K562 (cell line): ENCODE data around the gene SIM1. TPM values are rescaled to one million over a fixed set of nuclear protein-coding genes. Genes with fewer than 3 reads are reported as not detected.

Experiments
- ATAC-seq: fragments of 200-7000 bp; cut with Tn5 transposase; 3 replicates; pipeline ENCODE4 v1.9.1; 2020; ENCODE audit warnings: moderate library complexity
- BruUV-seq: library from RNA; stranded (reverse); fragments of 400-500 nt; replicated peaks from 2 replicates; lab custom pipeline; 2021; lab: Mats Ljungman, UMichigan
- CTCF ChIA-PET: fragments of 300-600 bp; formaldehyde crosslinking; extraction: SDS; loops from one replicate; lab custom pipeline; 2021; ENCODE audit warnings: low intra/inter-chr PET ratio; lab: Yijun Ruan, JAX
- POLR2A ChIA-PET: fragments of 300-600, 350-650 bp; sonication (Branson Sonifier 250); formaldehyde crosslinking; extraction: SDS; loops from one replicate; lab custom pipeline; 2021; ENCODE audit warnings: antibody characterized with exemption, inconsistent platforms; lab: Yijun Ruan, JAX
- DNase-seq, 4 experiments: peaks; one replicate each; pipeline versions ENCODE4 v3.0.0 to v3.0.0-alpha.2; 2011 to 2018; ENCODE audit warnings: low spot score in 3 of 4, mixed read lengths in 3 of 4; ENCODE audit errors: extremely low read depth in 1 of 4
- FAIRE-seq: peaks from 2 replicates; lab custom pipeline; 2011; peaks lifted over from hg19 to GRCh38; lab: Jason Lieb, UNC
- H2AFZ ChIP-seq: 2 replicates; pipeline ENCODE4 v1.6.0; 2011; ENCODE audit warnings: low read depth, low read length, control low read depth, inconsistent platforms
- H3K27ac ChIP-seq: fragments of 200-600 bp; 3 replicates; pipeline ENCODE4 v1.8.0; 2011; ENCODE audit warnings: low read depth, mild to moderate bottlenecking, control low read depth, inconsistent platforms, low read length, moderate library complexity, mixed read lengths; ENCODE audit errors: extremely low read depth
- H3K27me3 ChIP-seq, 2 experiments: fragments of 300-600 bp in 1 of 2; 2 replicates in 1 of 2; 3 replicates in 1 of 2; pipeline versions ENCODE4 v1.6.0 to v1.8.0; 2011; ENCODE audit warnings: inconsistent platforms in 2 of 2, low read length in 2 of 2, mild to moderate bottlenecking in 1 of 2, mixed read lengths in 1 of 2, moderate library complexity in 1 of 2; ENCODE audit not compliant: control insufficient read depth in 2 of 2, insufficient read depth in 2 of 2
- H3K36me3 ChIP-seq: fragments of 300-600 bp; 3 replicates; pipeline ENCODE4 v1.8.0; 2011; ENCODE audit warnings: mild to moderate bottlenecking, low read length, inconsistent platforms; ENCODE audit not compliant: control insufficient read depth, insufficient read depth
- H3K4me1 ChIP-seq, 2 experiments: fragments of 200-600 bp in 1 of 2; replicated peaks in 1 of 2; 2 replicates in 1 of 2; 3 replicates in 1 of 2; pipeline versions ENCODE4 v1.5.1 to v1.8.0; 2011; ENCODE audit warnings: inconsistent platforms in 2 of 2, low read length in 2 of 2, mild to moderate bottlenecking in 1 of 2, mixed read lengths in 1 of 2, moderate library complexity in 1 of 2; ENCODE audit not compliant: control insufficient read depth in 2 of 2, insufficient read depth in 2 of 2
- H3K4me2 ChIP-seq: 2 replicates; pipeline ENCODE4 v1.6.1; 2011; ENCODE audit warnings: low read length, control low read depth, inconsistent platforms, mixed read lengths; ENCODE audit not compliant: insufficient read depth
- H3K4me3 ChIP-seq: fragments of 200-600 bp; sonication (generic), shearing (Covaris generic); 2 replicates; pipeline ENCODE4 v1.5.1; 2016; ENCODE audit warnings: control low read depth, inconsistent platforms
- H3K79me2 ChIP-seq: fragments of 200-600 bp; 3 replicates; pipeline ENCODE4 v1.8.0; 2011; ENCODE audit warnings: low read length, inconsistent platforms; ENCODE audit not compliant: control insufficient read depth, insufficient read depth
- H3K9ac ChIP-seq, 2 experiments: 2 replicates each; pipeline versions ENCODE4 v1.6.0 to v1.6.1; 2011; ENCODE audit warnings: low read depth in 2 of 2, low read length in 2 of 2, control low read depth in 1 of 2, inconsistent platforms in 1 of 2, mild to moderate bottlenecking in 1 of 2, mixed read lengths in 1 of 2; ENCODE audit not compliant: insufficient read depth in 1 of 2
- H3K9me1 ChIP-seq: one replicate; pipeline ENCODE4 v1.6.0; 2011; ENCODE audit warnings: inconsistent platforms, mild to moderate bottlenecking, low read length, moderate library complexity; ENCODE audit not compliant: control insufficient read depth, insufficient read depth
- H3K9me3 ChIP-seq: replicated peaks from 2 replicates; pipeline ENCODE4 v1.5.1; 2011; ENCODE audit warnings: low read depth, low read length, inconsistent platforms; ENCODE audit not compliant: control insufficient read depth, insufficient read depth
- H4K20me1 ChIP-seq: replicated peaks from 2 replicates; pipeline ENCODE4 v1.6.1; 2011; ENCODE audit warnings: low read length, inconsistent platforms, mixed read lengths; ENCODE audit not compliant: control insufficient read depth, insufficient read depth
- CTCF ChIP-seq, 3 experiments: IDR thresholded peaks in 2 of 3; conservative IDR thresholded peaks in 1 of 3; 2 replicates each; pipeline ENCODE4 v1.5.1; 2011 to 2012; ENCODE audit warnings: low read length in 3 of 3, mild to moderate bottlenecking in 3 of 3, control low read depth in 2 of 3, improper control_type of control experiment in 1 of 3, inconsistent platforms in 1 of 3, low read depth in 1 of 3, mixed read lengths in 1 of 3, moderate library complexity in 1 of 3; ENCODE audit not compliant: insufficient read depth in 2 of 3
- ZBTB43 ChIP-seq: sonication (generic); formaldehyde crosslinking; IDR thresholded peaks from 2 replicates; pipeline ENCODE4 v1.8.0; 2023; ENCODE audit warnings: mild to moderate bottlenecking, missing genetic modification reagents
- ZNF184 ChIP-seq: sonication (generic); formaldehyde crosslinking; IDR thresholded peaks from 2 replicates; pipeline ENCODE4 v1.5.0; 2020; ENCODE audit warnings: missing genetic modification reagents
- ZNF384 ChIP-seq: IDR thresholded peaks from 2 replicates; pipeline ENCODE4 v1.6.1; 2012; ENCODE audit warnings: low read depth, low read length, improper control_type of control experiment
- WGBS: fragments of 100-300 bp; shearing (Covaris generic); methylation state at CpG from one replicate; pipeline ENCODE4 v1.1.6; 2016; ENCODE audit warnings: low coverage, mixed read lengths; ENCODE audit not compliant: insufficient coverage; ENCODE audit errors: missing lambda C conversion rate; 5-methylcytosine and 5-hydroxymethylcytosine counted together
- in situ Hi-C: fragments of 300-500 bp; cut with MboI; formaldehyde crosslinking; loops from 4 replicates; pipeline ENCODE4 v1.15.0; 2018; ENCODE audit warnings: inconsistent platforms, mixed read lengths
- intact Hi-C: fragments of 100-400 bp; cut with micrococcal nuclease; formaldehyde crosslinking; loops from 2 replicates; pipeline ENCODE4 v1.14.2; 2022
- polyA plus RNA-seq, 8 experiments: library from polyadenylated mRNA; depleted of rRNA in 4 of 8; stranded (reverse) in 5 of 8; unstranded in 3 of 8; fragments of >200 nt; fragmentation: Nextera tagmentation in 2 of 8; fragmentation: Illumina TruSeq in 1 of 8; extraction: Ambion mirVana in 2 of 8; extraction: Trizol in 1 of 8; gene quantifications; 2 replicates each; pipeline versions ENCODE4 v1.2.1 to v1.2.3, GENCODE V29; 2011 to 2014; ENCODE audit warnings: inconsistent platforms in 1 of 8, missing spikeins in 1 of 8
- total RNA-seq, 7 experiments: library from RNA; depleted of rRNA in 6 of 7; stranded (reverse); fragments of >200 nt in 6 of 7; fragmentation: Illumina TruSeq in 2 of 7; extraction: Trizol in 2 of 7; gene quantifications; 2 replicates each; pipeline versions ENCODE4 v1.2.1 to v1.2.3, GENCODE V29; 2011 to 2021; ENCODE audit warnings: low replicate concordance in 1 of 7

SIM1 gene
- total and polyA plus RNA-seq, 9 of the 15 experiments (the other 6 are each of a cell fraction or from before 2014, with no cell fraction given) = not detected

GRCh38 chr6:100460650-100461204, 4.0 kb downstream of the SIM1 start:
- ATAC-seq = no peak
- no peaks in the 10 kb centered on the region for H4K20me1 ChIP-seq
- no peak overlapping the region for H3K4me3 ChIP-seq
- H3K27ac ChIP-seq = no peak overlapping the region
- DNase-seq = peak in 2 of 4 experiments; percentile 29 to 42
- H3K27me3 ChIP-seq = peaks cover 56 to 63% of the 10 kb centered on the region in 2 experiments
- ChIA-PET CTCF (no interaction called here), POLR2A (no interaction called here)
- BruUV-seq = no TSS peak
- no peaks in the 10 kb centered on the region for H3K9me1 ChIP-seq
- H3K79me2 ChIP-seq = no peaks in the 10 kb centered on the region
- intact Hi-C loops (no loop called here), in situ Hi-C loops (no loop called here)
- WGBS = 8% methylated on average over 6 of the region's 9 CpGs
- H2AFZ ChIP-seq = no peak overlapping the region
- TF ChIP-seq ZNF184 (CRISPR knock-in tag) (no peak), CTCF (IDR thresholded peaks at IDR 0.05 in 2 of 3, conservative IDR thresholded peaks at IDR 0.05 in 1 of 3; ENCODE audit: insufficient read depth in 2 of 3, low read depth in 1 of 3, low read length in 3 of 3) (peak; percentile 26 to 50 (median 32); a peak in 4 of 6 replicates), ZBTB43 (CRISPR knock-in tag) (no peak), ZNF384 (no peak)
- no peaks in the 10 kb centered on the region for H3K9me3 ChIP-seq
- H3K4me2 ChIP-seq = no peak overlapping the region
- no peak overlapping the region for H3K9ac ChIP-seq
- H3K36me3 ChIP-seq = no peaks in the 10 kb centered on the region
- H3K4me1 ChIP-seq = peaks cover 0 to 26% of the 10 kb centered on the region in 2 experiments; a peak in 1 of 5 replicates
- FAIRE-seq = peak; percentile 15
